Astrocyte of the spinal cord (primary cell): ENCODE data around the gene C6orf163.
A peak's percentile ranks its signal among the peaks of the same experiment; 100 is the strongest.

Source experiments
- DNase-seq: peaks from one replicate; pipeline ENCODE4 v3.0.0; 2011; ENCODE audit warnings: low read depth, low spot score
- H3K4me3 ChIP-seq: 2 replicates; pipeline ENCODE4 v1.5.1; 2011; ENCODE audit warnings: low read depth, mild to moderate bottlenecking, low read length, moderate library complexity
- CTCF ChIP-seq: IDR thresholded peaks from 2 replicates; pipeline ENCODE4 v1.5.1; 2012; ENCODE audit warnings: low read depth, mild to moderate bottlenecking, low read length, inconsistent platforms
- in situ Hi-C: cut with HindIII; loops from 2 replicates; pipeline ENCODE4 v1.10.0; 2017; ENCODE audit warnings: low sequenced_read_pairs

Gene C6orf163

GRCh38 chr6:87391334-87391733 is 46.7 kb downstream of the C6orf163 start:
- no peak overlapping the region for H3K4me3 ChIP-seq
- in situ Hi-C loops: no loop called here
- TF ChIP-seq CTCF: peak; percentile 48
- DNase-seq: peak; percentile 14

DNA sequence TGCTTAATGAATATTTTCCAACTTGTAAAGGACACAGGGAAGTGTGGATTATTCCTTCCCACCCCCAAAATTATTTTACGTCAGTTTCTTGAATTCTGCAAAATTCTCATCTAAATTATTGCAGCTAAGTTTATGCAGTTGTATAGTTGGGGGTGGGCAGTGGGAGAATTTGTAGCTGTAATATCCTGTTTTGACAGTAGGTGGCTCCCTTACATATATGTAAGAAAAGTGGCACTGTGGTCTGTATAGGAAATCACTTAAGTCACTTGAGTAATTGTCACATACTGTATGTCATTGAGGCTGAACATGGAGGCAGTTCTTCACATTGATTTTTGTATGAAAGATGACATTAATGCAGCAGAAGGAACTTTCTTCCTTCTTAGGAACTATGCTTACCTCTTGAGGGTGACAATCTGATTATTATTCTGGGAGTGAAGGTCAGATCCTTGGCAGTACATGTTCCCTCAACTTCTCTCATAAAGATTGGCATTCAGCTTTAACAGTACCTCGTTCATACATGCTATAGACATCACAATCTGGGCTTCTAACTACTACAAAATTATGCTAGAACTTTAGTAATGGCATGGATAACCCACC is 48.5 kb downstream of the C6orf163 start:
- in situ Hi-C loops: no loop called here
- no peak overlapping the region for H3K4me3 ChIP-seq
- TF ChIP-seq CTCF: peak; percentile 60
- peak; percentile 73 for DNase-seq

DNA sequence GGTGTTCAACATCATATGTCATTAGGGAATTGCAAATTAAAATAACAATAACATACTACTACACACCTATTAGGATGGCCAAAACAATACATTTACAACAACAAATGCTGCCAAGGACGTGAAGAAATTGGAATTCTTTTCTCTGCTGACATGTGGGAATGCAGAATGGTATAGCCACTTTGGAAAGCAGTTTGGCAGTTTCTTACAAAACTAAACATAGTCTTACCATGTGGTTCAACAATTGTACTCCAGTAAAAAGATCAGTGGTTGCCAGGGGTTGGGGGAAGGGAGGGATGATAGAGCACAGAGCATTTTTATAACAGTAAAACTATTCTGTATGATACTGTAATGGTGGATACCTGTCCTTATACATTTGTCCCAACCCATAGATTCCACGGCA is 50.8 kb downstream of the C6orf163 start:
- in situ Hi-C loops: no loop called here
- DNase-seq: no peak
- TF ChIP-seq CTCF: no peak
- no peak overlapping the region for H3K4me3 ChIP-seq

GRCh38 chr6:87396595-87397392 is 52.2 kb downstream of the C6orf163 start:
- H3K4me3 ChIP-seq: no peak overlapping the region
- no peak for DNase-seq
- no peak for TF ChIP-seq CTCF
- in situ Hi-C loops: no loop called here

GRCh38 chr6:87397656-87398055 is 53.0 kb downstream of the C6orf163 start:
- H3K4me3 ChIP-seq: no peak overlapping the region
- DNase-seq: no peak
- in situ Hi-C loops: no loop called here
- TF ChIP-seq CTCF: no peak

DNA sequence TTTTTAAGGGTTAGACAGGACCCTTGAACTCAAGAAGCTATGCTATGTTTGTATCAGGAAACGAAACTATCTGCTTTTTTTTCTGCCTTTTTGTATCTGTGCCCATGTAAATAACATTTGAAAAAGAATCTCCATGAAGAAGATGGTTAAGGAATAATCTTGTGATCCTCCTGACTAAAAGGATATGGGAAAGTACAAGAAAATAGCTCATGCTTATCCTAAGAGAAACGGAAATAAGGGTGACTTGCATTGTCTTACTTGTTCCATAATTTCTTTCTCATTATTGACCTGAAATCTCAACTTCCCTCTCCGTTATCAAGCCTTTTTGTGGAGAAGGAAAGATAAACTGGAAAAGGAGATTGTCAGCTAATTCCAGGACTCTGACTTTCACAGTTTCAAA is 57.2 kb downstream of the C6orf163 start:
- in situ Hi-C loops: no loop called here
- DNase-seq: no peak
- no peak for TF ChIP-seq CTCF
- H3K4me3 ChIP-seq: no peak overlapping the region
